ENCODE data around the gene CEP152. TPM values are rescaled to one million over a fixed set of nuclear protein-coding genes. Genes with fewer than 3 reads are reported as not detected.

The CEP152 gene
- polyA plus RNA-seq, 3 donors = 1.0 to 3.8 (median 1.4) TPM

DNA sequence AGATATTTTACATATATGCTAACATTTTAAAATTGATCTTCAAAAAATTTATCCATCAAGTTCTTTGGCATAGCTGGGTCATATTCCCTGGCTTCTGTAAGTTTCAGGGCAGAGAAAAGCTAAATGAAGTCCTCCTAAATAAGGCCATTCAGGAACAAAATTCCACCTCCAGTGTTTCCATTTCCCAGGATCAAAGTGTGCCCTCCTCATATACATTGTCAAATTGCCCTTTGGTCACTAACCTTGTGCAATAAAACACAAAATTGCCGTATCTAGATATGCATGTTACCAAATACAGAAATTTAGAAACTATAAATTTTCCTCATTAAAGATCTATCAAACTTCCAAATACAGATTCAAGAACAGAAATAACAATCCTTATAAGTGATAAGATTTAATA lies 10.6 kb downstream of the CEP152 start:
- intact Hi-C loops (cut with micrococcal nuclease) = no loop called here
- Histone ChIP-seq H3K79me2 (ENCODE audit: insufficient read depth, low read length) (peaks cover 52% of the 10 kb centered on the region), H3K27me3 (ENCODE audit: control insufficient read depth in 2 of 2, insufficient read depth in 2 of 2, low read length in 2 of 2) (no peaks in the 10 kb centered on the region), H3K9ac (ENCODE audit: insufficient read depth, low read length, poor library complexity, severe bottlenecking) (no peak overlapping the region), H3K4me3 (replicated peaks in 1 of 3; ENCODE audit: low read depth in 2 of 3, low read length in 3 of 3) (no peak overlapping the region), H3K4me2 (replicated peaks; ENCODE audit: extremely low read depth, low read length, poor library complexity, severe bottlenecking) (no peak overlapping the region), H3K4me1 (ENCODE audit: control insufficient read depth in 1 of 2, insufficient read depth in 2 of 2, low read length in 2 of 2) (peaks cover 6% of the 10 kb centered on the region in 2 donors), H3K9me3 (replicated peaks in 1 of 2; ENCODE audit: control insufficient read depth in 1 of 2, insufficient read depth in 1 of 2, low read length in 2 of 2) (no peaks in the 10 kb centered on the region), H4K20me1 (ENCODE audit: insufficient read depth, low read length) (no peaks in the 10 kb centered on the region), H2AFZ (ENCODE audit: insufficient read depth, low read depth, low read length, poor library complexity, severe bottlenecking) (peak overlapping the region; percentile 65), H3K27ac (ENCODE audit: low read depth in 1 of 2, low read length in 2 of 2) (peak overlapping the region in 1 of 2 donors; percentile 70), H3K36me3 (replicated peaks in 1 of 2; ENCODE audit: control insufficient read depth in 1 of 2, insufficient read depth in 2 of 2, low read length in 2 of 2) (peaks cover 12 to 25% of the 10 kb centered on the region in 2 donors)
- no peak for DNase-seq
- no CpG with 5 or more reads among the region's 1 CpG for WGBS (ENCODE audit: insufficient coverage)
- Mint-ChIP-seq H3K9me3 (no peaks in the 10 kb centered on the region), H3K27me3 (ENCODE audit: low read depth in 3 of 3) (no peaks in the 10 kb centered on the region), H3K27ac (no peak overlapping the region), H3K36me3 (peaks cover 24 to 32% of the 10 kb centered on the region in 2 donors), H3K4me3 (no peak overlapping the region), H3K4me1 (peaks cover 14% of the 10 kb centered on the region)
- TF ChIP-seq, protein P1, sequence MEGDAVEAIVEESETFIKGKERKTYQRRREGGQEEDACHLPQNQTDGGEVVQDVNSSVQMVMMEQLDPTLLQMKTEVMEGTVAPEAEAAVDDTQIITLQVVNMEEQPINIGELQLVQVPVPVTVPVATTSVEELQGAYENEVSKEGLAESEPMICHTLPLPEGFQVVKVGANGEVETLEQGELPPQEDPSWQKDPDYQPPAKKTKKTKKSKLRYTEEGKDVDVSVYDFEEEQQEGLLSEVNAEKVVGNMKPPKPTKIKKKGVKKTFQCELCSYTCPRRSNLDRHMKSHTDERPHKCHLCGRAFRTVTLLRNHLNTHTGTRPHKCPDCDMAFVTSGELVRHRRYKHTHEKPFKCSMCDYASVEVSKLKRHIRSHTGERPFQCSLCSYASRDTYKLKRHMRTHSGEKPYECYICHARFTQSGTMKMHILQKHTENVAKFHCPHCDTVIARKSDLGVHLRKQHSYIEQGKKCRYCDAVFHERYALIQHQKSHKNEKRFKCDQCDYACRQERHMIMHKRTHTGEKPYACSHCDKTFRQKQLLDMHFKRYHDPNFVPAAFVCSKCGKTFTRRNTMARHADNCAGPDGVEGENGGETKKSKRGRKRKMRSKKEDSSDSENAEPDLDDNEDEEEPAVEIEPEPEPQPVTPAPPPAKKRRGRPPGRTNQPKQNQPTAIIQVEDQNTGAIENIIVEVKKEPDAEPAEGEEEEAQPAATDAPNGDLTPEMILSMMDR (IDR thresholded peaks at IDR 0.05) = no peak

DNA sequence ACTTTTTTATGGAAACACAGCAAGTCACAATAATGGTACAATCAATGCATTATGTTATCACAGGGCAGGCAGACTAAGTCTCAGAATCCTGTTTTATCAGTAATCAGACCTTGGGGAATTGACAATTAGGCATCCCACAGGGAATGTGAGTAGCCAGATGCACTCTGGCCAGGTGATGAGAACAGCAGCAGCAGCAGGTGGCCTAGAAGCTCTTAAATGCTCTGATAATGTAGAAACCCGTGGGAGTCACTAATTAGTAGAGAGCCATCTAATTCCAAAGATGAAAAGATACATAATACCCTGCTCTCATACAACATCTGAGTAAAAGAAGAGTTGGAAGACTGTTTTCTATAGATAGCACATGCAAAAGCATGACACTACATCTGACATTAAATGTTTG lies 12.6 kb downstream of the CEP152 start:
- intact Hi-C loops (cut with micrococcal nuclease) = no loop called here
- Mint-ChIP-seq H3K4me1 (peaks cover 21% of the 10 kb centered on the region), H3K9me3 (no peaks in the 10 kb centered on the region), H3K4me3 (no peak overlapping the region), H3K27ac (no peak overlapping the region), H3K36me3 (peaks cover 6 to 13% of the 10 kb centered on the region in 2 donors), H3K27me3 (ENCODE audit: low read depth in 3 of 3) (no peaks in the 10 kb centered on the region)
- Histone ChIP-seq H3K27ac (ENCODE audit: low read depth in 1 of 2, low read length in 2 of 2) (peak overlapping the region in 1 of 2 donors; percentile 22), H2AFZ (ENCODE audit: insufficient read depth, low read depth, low read length, poor library complexity, severe bottlenecking) (no peak overlapping the region), H3K9ac (ENCODE audit: insufficient read depth, low read length, poor library complexity, severe bottlenecking) (no peak overlapping the region), H3K4me3 (replicated peaks in 1 of 3; ENCODE audit: low read depth in 2 of 3, low read length in 3 of 3) (no peak overlapping the region), H3K4me2 (replicated peaks; ENCODE audit: extremely low read depth, low read length, poor library complexity, severe bottlenecking) (no peak overlapping the region), H3K36me3 (replicated peaks in 1 of 2; ENCODE audit: control insufficient read depth in 1 of 2, insufficient read depth in 2 of 2, low read length in 2 of 2) (peaks cover 7% of the 10 kb centered on the region in 2 donors), H3K79me2 (ENCODE audit: insufficient read depth, low read length) (peaks cover 33% of the 10 kb centered on the region), H3K4me1 (ENCODE audit: control insufficient read depth in 1 of 2, insufficient read depth in 2 of 2, low read length in 2 of 2) (peaks cover 8 to 22% of the 10 kb centered on the region in 2 donors), H4K20me1 (ENCODE audit: insufficient read depth, low read length) (no peaks in the 10 kb centered on the region), H3K27me3 (ENCODE audit: control insufficient read depth in 2 of 2, insufficient read depth in 2 of 2, low read length in 2 of 2) (no peaks in the 10 kb centered on the region), H3K9me3 (replicated peaks in 1 of 2; ENCODE audit: control insufficient read depth in 1 of 2, insufficient read depth in 1 of 2, low read length in 2 of 2) (no peaks in the 10 kb centered on the region)
- TF ChIP-seq, protein P1 (IDR thresholded peaks at IDR 0.05) = no peak
- DNase-seq = no peak
- WGBS (ENCODE audit: insufficient coverage) = no CpG with 5 or more reads among the region's 1 CpG
